HepG2 (cell line): ENCODE measurements around the gene WHAMM. TPM values are rescaled to one million over a fixed set of nuclear protein-coding genes. Genes with fewer than 3 reads are reported as not detected.

ENCODE experiments used
- ATAC-seq: fragments of 200-7000 bp; cut with Tn5 transposase; 3 replicates; pipeline ENCODE4 v1.9.1; 2020; ENCODE audit warnings: mild to moderate bottlenecking, moderate library complexity
- BruUV-seq: library from RNA; stranded (reverse); fragments of 400-500 nt; replicated peaks from 2 replicates; lab custom pipeline; 2021; lab: Mats Ljungman, UMichigan
- CTCF ChIA-PET: fragments of 300-600 bp; formaldehyde crosslinking; extraction: SDS; loops from one replicate; lab custom pipeline; 2021; ENCODE audit warnings: low total read pairs, inconsistent platforms, low intra/inter-chr PET ratio; lab: Yijun Ruan, JAX
- POLR2A ChIA-PET: fragments of 350-600 bp; sonication (Branson Sonifier 250); formaldehyde crosslinking; loops from one replicate; lab custom pipeline; 2020; ENCODE audit warnings: antibody characterized with exemption, inconsistent platforms; lab: Yijun Ruan, JAX
- DNase-seq: peaks from one replicate; pipeline ENCODE4 v3.0.0-alpha.2; 2015; ENCODE audit warnings: low spot score
- FAIRE-seq: peaks from 3 replicates; lab custom pipeline; 2011; peaks lifted over from hg19 to GRCh38; lab: Jason Lieb, UNC
- H2AFZ ChIP-seq: one replicate; pipeline ENCODE4 v1.6.1; 2011; ENCODE audit warnings: low read length, inconsistent platforms
- H3K27ac ChIP-seq: fragments of 300-600 bp; 3 replicates; pipeline ENCODE4 v1.8.0; 2011; ENCODE audit warnings: mixed run types, mild to moderate bottlenecking, mixed read lengths, low read length, inconsistent platforms; ENCODE audit not compliant: insufficient read depth; ENCODE audit errors: extremely low read length
- H3K27me3 ChIP-seq, 2 experiments: fragments of 200-600 bp in 1 of 2; 2 replicates in 1 of 2; 3 replicates in 1 of 2; pipeline versions ENCODE4 v1.6.0 to v1.8.0; 2011; ENCODE audit warnings: low read length in 2 of 2, mild to moderate bottlenecking in 2 of 2, moderate library complexity in 2 of 2, inconsistent platforms in 1 of 2; ENCODE audit not compliant: insufficient read depth in 2 of 2, control insufficient read depth in 1 of 2
- H3K36me3 ChIP-seq, 2 experiments: fragments of 200-600 bp in 1 of 2; replicated peaks in 1 of 2; 2 replicates in 1 of 2; 3 replicates in 1 of 2; pipeline versions ENCODE4 v1.5.1 to v1.8.0; 2011; ENCODE audit warnings: low read length in 2 of 2, inconsistent platforms in 1 of 2; ENCODE audit not compliant: insufficient read depth in 2 of 2, control insufficient read depth in 1 of 2
- H3K4me1 ChIP-seq: 2 replicates; pipeline ENCODE4 v1.5.1; 2012; ENCODE audit warnings: low read length, inconsistent platforms; ENCODE audit not compliant: insufficient read depth
- H3K4me2 ChIP-seq: 2 replicates; pipeline ENCODE4 v1.6.0; 2011; ENCODE audit warnings: low read depth, low read length, inconsistent platforms
- H3K4me3 ChIP-seq, 3 experiments: fragments of 200-600 bp in 1 of 3; sonication (generic), shearing (Covaris generic) in 1 of 3; replicated peaks in 1 of 3; 2 replicates each; pipeline ENCODE4 v1.5.1; 2011 to 2016; ENCODE audit warnings: low read length in 3 of 3, inconsistent platforms in 2 of 3, low read depth in 2 of 3, mild to moderate bottlenecking in 2 of 3, control low read depth in 1 of 3, mixed read lengths in 1 of 3; ENCODE audit not compliant: insufficient read depth in 1 of 3
- H3K79me2 ChIP-seq: one replicate; pipeline ENCODE4 v1.6.1; 2011; ENCODE audit warnings: low read length, inconsistent platforms; ENCODE audit not compliant: insufficient read depth
- H3K9ac ChIP-seq: 2 replicates; pipeline ENCODE4 v1.6.0; 2011; ENCODE audit warnings: mild to moderate bottlenecking, low read depth, low read length, inconsistent platforms; ENCODE audit not compliant: insufficient read depth
- H3K9me3 ChIP-seq: 2 replicates; pipeline ENCODE4 v1.5.1; 2012; ENCODE audit warnings: mild to moderate bottlenecking, low read length
- H4K20me1 ChIP-seq: 2 replicates; pipeline ENCODE4 v1.6.0; 2011; ENCODE audit warnings: inconsistent platforms, mild to moderate bottlenecking, low read length, moderate library complexity; ENCODE audit not compliant: insufficient read depth
- ADNP ChIP-seq: sonication (generic); formaldehyde crosslinking; IDR thresholded peaks from 2 replicates; pipeline ENCODE4 v1.4.0; 2020; ENCODE audit warnings: missing genetic modification reagents
- HNRNPL ChIP-seq: fragments of 200-400 bp; formaldehyde crosslinking; IDR thresholded peaks from 2 replicates; pipeline ENCODE4 v1.6.1; 2017; ENCODE audit warnings: mild to moderate bottlenecking, low read depth, low read length
- PRDM15 ChIP-seq: sonication (generic); formaldehyde crosslinking; IDR thresholded peaks from 2 replicates; pipeline ENCODE4 v1.4.0; 2020; ENCODE audit warnings: missing genetic modification reagents
- WGBS: methylation state at CpG from one replicate; pipeline ENCODE4 v1.1.6; 2017; ENCODE audit warnings: low lambda C conversion rate; 5-methylcytosine and 5-hydroxymethylcytosine counted together
- in situ Hi-C: cut with HindIII; loops from 2 replicates; pipeline ENCODE4 v1.10.0; 2017; ENCODE audit warnings: low pct_unique_long_range_greater_than_20kb; ENCODE audit not compliant: extremely low pct_ligation_motif_present
- intact Hi-C: fragments of 100-400 bp; cut with micrococcal nuclease; formaldehyde crosslinking; loops from one replicate; pipeline ENCODE4 v1.10.0; 2022; ENCODE audit not compliant: unreplicated experiment
- polyA plus RNA-seq, 8 experiments: library from polyadenylated mRNA; depleted of rRNA in 3 of 8; stranded (reverse) in 7 of 8; unstranded in 1 of 8; fragments of >200 nt; fragmentation: Illumina TruSeq in 4 of 8; extraction: Trizol in 4 of 8; gene quantifications; 2 replicates each; pipeline versions ENCODE4 v1.2.1 to v1.2.3, GENCODE V29; 2011 to 2016; ENCODE audit warnings: low read depth in 4 of 8, missing spikeins in 1 of 8, mixed read lengths in 1 of 8; ENCODE audit not compliant: insufficient read depth in 1 of 8
- total RNA-seq, 5 experiments: library from RNA; depleted of rRNA; stranded (reverse); fragments of >200 nt; fragmentation: Illumina TruSeq; extraction: Trizol; gene quantifications; 2 replicates each; pipeline ENCODE4 v1.2.3, GENCODE V29; 2016; ENCODE audit warnings: low read depth in 1 of 5
- TF ChIP-seq, protein P1 (sequence below): sonication (generic); formaldehyde crosslinking; IDR thresholded peaks from 2 replicates; pipeline ENCODE4 v1.5.0; 2020; ENCODE audit warnings: missing genetic modification reagents, mild to moderate bottlenecking, borderline replicate concordance
- TF ChIP-seq, protein P2 (sequence below): sonication (generic); formaldehyde crosslinking; IDR thresholded peaks from 2 replicates; pipeline ENCODE4 v1.4.0; 2020; ENCODE audit warnings: missing genetic modification reagents, borderline replicate concordance
- TF ChIP-seq, protein P3 (sequence below): sonication (generic); formaldehyde crosslinking; IDR thresholded peaks from 2 replicates; pipeline ENCODE4 v1.4.0; 2020; ENCODE audit warnings: missing genetic modification reagents

The WHAMM gene
- total and polyA plus RNA-seq, 2 of the 13 experiments (the other 11 are each of a cell fraction or from before 2014, with no cell fraction given), result 2.9 to 3.0 TPM

DNA sequence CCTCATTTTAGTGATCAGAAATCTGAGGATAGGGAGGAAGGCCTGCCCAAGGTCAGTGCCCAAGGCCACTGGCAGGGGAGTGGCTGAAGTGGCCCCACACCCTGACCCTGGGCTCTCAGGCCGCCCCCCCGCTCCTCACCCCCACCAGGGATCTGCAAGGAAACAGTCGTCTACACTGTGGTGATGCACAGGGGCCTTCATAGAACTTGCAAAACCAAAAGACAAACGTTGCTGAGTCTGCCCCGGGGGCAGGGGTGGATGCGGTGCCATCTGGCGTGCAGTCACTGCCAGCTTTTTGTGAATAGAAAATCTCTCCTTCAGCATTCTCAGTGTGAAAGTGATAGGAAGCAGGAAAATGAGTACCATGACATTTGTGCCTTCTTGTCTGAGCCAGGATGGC is 41.3 kb downstream of the WHAMM start:
- intact Hi-C loops (loop anchor here (1.0 kb wide), 1 partner anchor 150 kb away; no protein-coding TSS in a partner anchor), in situ Hi-C loops (loop anchor here (10.0 kb wide), 1 partner anchor 134 kb away; the partner anchor contains the start of gene RAMAC)
- no peak for ATAC-seq
- no peak for DNase-seq
- Histone ChIP-seq H3K9ac (no peak overlapping the region), H3K4me1 (peaks cover 24% of the 10 kb centered on the region), H3K27me3 (no peaks in the 10 kb centered on the region; a peak in 1 of 5 replicates), H3K9me3 (no peaks in the 10 kb centered on the region), H2AFZ (no peak overlapping the region), H3K27ac (no peak overlapping the region), H4K20me1 (no peaks in the 10 kb centered on the region), H3K36me3 (no peaks in the 10 kb centered on the region), H3K4me3 (no peak overlapping the region), H3K79me2 (no peaks in the 10 kb centered on the region), H3K4me2 (no peak overlapping the region)
- no TSS peak for BruUV-seq
- ChIA-PET CTCF (interaction anchor here (2.2 kb wide), 1 partner anchor 150 kb away, joined by 17 read pairs; no protein-coding TSS in a partner anchor), POLR2A (no interaction called here)
- no peak for FAIRE-seq
- TF ChIP-seq, protein P1, sequence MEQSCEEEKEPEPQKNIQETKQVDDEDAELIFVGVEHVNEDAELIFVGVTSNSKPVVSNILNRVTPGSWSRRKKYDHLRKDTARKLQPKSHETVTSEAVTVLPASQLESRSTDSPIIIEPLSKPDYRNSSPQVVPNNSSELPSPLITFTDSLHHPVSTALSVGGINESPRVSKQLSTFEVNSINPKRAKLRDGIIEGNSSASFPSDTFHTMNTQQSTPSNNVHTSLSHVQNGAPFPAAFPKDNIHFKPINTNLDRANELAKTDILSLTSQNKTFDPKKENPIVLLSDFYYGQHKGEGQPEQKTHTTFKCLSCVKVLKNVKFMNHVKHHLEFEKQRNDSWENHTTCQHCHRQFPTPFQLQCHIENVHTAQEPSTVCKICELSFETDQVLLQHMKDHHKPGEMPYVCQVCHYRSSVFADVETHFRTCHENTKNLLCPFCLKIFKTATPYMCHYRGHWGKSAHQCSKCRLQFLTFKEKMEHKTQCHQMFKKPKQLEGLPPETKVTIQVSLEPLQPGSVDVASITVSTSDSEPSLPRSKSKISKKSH (CRISPR knock-in tag), result 0 out of 2 replicates have a peak, but pooled peaks have one; percentile 1
- no peak for TF ChIP-seq ADNP (CRISPR knock-in tag)
- no peak for TF ChIP-seq PRDM15 (CRISPR knock-in tag)
- TF ChIP-seq, protein P2, sequence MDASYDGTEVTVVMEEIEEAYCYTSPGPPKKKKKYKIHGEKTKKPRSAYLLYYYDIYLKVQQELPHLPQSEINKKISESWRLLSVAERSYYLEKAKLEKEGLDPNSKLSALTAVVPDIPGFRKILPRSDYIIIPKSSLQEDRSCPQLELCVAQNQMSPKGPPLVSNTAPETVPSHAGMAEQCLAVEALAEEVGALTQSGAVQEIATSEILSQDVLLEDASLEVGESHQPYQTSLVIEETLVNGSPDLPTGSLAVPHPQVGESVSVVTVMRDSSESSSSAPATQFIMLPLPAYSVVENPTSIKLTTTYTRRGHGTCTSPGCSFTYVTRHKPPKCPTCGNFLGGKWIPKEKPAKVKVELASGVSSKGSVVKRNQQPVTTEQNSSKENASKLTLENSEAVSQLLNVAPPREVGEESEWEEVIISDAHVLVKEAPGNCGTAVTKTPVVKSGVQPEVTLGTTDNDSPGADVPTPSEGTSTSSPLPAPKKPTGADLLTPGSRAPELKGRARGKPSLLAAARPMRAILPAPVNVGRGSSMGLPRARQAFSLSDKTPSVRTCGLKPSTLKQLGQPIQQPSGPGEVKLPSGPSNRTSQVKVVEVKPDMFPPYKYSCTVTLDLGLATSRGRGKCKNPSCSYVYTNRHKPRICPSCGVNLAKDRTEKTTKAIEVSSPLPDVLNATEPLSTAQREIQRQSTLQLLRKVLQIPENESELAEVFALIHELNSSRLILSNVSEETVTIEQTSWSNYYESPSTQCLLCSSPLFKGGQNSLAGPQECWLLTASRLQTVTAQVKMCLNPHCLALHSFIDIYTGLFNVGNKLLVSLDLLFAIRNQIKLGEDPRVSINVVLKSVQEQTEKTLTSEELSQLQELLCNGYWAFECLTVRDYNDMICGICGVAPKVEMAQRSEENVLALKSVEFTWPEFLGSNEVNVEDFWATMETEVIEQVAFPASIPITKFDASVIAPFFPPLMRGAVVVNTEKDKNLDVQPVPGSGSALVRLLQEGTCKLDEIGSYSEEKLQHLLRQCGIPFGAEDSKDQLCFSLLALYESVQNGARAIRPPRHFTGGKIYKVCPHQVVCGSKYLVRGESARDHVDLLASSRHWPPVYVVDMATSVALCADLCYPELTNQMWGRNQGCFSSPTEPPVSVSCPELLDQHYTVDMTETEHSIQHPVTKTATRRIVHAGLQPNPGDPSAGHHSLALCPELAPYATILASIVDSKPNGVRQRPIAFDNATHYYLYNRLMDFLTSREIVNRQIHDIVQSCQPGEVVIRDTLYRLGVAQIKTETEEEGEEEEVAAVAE, result no peak
- TF ChIP-seq HNRNPL, result no peak
- TF ChIP-seq, protein P3, sequence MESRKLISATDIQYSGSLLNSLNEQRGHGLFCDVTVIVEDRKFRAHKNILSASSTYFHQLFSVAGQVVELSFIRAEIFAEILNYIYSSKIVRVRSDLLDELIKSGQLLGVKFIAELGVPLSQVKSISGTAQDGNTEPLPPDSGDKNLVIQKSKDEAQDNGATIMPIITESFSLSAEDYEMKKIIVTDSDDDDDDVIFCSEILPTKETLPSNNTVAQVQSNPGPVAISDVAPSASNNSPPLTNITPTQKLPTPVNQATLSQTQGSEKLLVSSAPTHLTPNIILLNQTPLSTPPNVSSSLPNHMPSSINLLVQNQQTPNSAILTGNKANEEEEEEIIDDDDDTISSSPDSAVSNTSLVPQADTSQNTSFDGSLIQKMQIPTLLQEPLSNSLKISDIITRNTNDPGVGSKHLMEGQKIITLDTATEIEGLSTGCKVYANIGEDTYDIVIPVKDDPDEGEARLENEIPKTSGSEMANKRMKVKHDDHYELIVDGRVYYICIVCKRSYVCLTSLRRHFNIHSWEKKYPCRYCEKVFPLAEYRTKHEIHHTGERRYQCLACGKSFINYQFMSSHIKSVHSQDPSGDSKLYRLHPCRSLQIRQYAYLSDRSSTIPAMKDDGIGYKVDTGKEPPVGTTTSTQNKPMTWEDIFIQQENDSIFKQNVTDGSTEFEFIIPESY (CRISPR knock-in tag), result no peak
- 65% methylated on average over 7 of the region's 7 CpGs for WGBS
